ENCODE measurements around the gene SLC35B2. TPM values are rescaled to one million over a fixed set of nuclear protein-coding genes. Genes with fewer than 3 reads are reported as not detected.
A peak's percentile ranks its signal among the peaks of the same experiment; 100 is the strongest.

The SLC35B2 gene
- total RNA-seq, 1 experiment from 2014 or later: 90.6 TPM

DNA sequence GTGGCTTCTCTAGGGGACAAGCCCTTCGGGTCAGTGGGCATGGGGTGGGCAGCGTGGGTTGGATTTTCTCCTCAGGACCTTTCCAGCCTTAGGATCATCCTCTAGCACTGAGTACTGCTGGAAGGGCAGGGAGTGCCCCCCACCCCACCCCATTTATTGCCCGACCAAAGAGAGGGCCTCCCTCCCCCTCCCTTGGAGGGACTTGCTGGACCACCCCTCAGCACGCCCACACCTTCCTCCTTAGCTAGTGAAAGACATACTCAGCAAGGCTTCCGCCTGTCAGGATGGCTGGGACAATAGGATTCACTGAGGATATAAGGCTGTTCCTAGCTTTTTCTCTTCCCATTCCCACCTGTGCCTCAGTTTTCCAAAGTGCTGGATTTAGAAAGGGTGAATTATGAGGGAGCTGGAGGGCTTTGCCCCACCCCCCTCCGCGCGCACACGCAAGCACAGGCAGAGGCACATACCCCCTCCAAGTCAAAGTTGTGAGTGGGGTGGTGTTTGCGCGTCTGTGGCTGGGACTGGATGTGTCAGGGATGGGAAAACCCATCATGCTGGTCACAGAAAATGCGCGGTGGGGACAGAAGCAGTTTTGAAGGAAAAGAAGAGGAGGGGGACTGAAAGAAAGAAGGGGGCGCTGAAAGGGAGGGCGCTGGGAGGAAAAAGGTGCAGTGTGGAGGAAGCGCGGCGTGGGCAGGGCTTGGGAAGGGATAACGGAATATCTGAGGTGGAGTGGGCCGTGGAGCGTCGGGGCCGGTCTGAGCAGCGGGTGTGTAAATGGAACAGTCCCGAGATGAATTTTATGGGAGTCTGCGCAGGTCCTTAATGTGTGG lies 34.6 kb downstream of the SLC35B2 start:
- no TSS peak for BruUV-seq (replicated peaks)
- Histone ChIP-seq H3K9ac (ENCODE audit: low read length) (peak overlapping the region; percentile 21; the same call in 1 of the 2 replicates), H3K4me1 (ENCODE audit: insufficient read depth, low read length) (peaks cover 29% of the 10 kb centered on the region), H3F3A (ENCODE audit: low read length, unreplicated experiment) (peaks cover 4% of the 10 kb centered on the region), H3K9me3 (ENCODE audit: low read length) (no peaks in the 10 kb centered on the region), H3K4me2 (ENCODE audit: low read length) (peak overlapping the region; percentile 85), H3K9me2 (replicated peaks; ENCODE audit: low read length) (no peaks in the 10 kb centered on the region), H3K79me2 (ENCODE audit: low read length) (peaks cover 32% of the 10 kb centered on the region), H4K20me1 (ENCODE audit: low read length) (peaks cover 5% of the 10 kb centered on the region; the same call in 1 of the 2 replicates), H2AFZ (ENCODE audit: low read length) (peak overlapping the region; percentile 79), H3K36me3 (ENCODE audit: low read depth, low read length) (no peaks in the 10 kb centered on the region), H3K4me3 (ENCODE audit: low read length) (peak overlapping the region; percentile 69), H3K27ac (ENCODE audit: low read length) (no peak overlapping the region), H3K27me3 (ENCODE audit: low read length) (no peaks in the 10 kb centered on the region)
- peak; percentile 16 for DNase-seq
- intact Hi-C loops (cut with micrococcal nuclease): no loop called here
- TF ChIP-seq EZH2 (IDR thresholded peaks at IDR 0.05; ENCODE audit: low read length, unreplicated experiment) (no peak), EZH2phosphoT487 (IDR thresholded peaks at IDR 0.05; ENCODE audit: borderline replicate concordance, low read length) (no peak)
- TF ChIP-seq, protein P1, sequence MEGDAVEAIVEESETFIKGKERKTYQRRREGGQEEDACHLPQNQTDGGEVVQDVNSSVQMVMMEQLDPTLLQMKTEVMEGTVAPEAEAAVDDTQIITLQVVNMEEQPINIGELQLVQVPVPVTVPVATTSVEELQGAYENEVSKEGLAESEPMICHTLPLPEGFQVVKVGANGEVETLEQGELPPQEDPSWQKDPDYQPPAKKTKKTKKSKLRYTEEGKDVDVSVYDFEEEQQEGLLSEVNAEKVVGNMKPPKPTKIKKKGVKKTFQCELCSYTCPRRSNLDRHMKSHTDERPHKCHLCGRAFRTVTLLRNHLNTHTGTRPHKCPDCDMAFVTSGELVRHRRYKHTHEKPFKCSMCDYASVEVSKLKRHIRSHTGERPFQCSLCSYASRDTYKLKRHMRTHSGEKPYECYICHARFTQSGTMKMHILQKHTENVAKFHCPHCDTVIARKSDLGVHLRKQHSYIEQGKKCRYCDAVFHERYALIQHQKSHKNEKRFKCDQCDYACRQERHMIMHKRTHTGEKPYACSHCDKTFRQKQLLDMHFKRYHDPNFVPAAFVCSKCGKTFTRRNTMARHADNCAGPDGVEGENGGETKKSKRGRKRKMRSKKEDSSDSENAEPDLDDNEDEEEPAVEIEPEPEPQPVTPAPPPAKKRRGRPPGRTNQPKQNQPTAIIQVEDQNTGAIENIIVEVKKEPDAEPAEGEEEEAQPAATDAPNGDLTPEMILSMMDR (conservative IDR thresholded peaks at IDR 0.05; ENCODE audit: low read depth, low read length): no peak
- peak; percentile 21 for ATAC-seq
- ChIA-PET CTCF (interaction anchor here (0.7 to 0.9 kb wide), 2 partner anchors 12 to 15 kb away, joined by 3 to 6 read pairs; no protein-coding TSS in a partner anchor), POLR2A (ENCODE audit: unreplicated experiment) (interaction anchor here (0.6 to 0.7 kb wide), 2 partner anchors 31 to 463 kb away, joined by 3 to 20 read pairs; no protein-coding TSS in a partner anchor)

GRCh38 chr6:44221961-44222335 lies 35.4 kb downstream of the SLC35B2 start:
- no peak for DNase-seq
- intact Hi-C loops (cut with micrococcal nuclease): loop anchor here (1.0 kb wide), 1 partner anchor 15 kb away; no protein-coding TSS in a partner anchor

More at GRCh38 chr6:44221961-44222335, 35.4 kb downstream of the SLC35B2 start:
- no peaks in the 10 kb centered on the region for H3K36me3 ChIP-seq (ENCODE audit: low read depth, low read length)
- TF ChIP-seq EZH2 (IDR thresholded peaks at IDR 0.05; ENCODE audit: low read length, unreplicated experiment) (no peak), EZH2phosphoT487 (IDR thresholded peaks at IDR 0.05; ENCODE audit: borderline replicate concordance, low read length) (no peak)
- TF ChIP-seq, protein P1 (conservative IDR thresholded peaks at IDR 0.05; ENCODE audit: low read depth, low read length): no peak
- peaks cover 29% of the 10 kb centered on the region for H3K4me1 ChIP-seq (ENCODE audit: insufficient read depth, low read length)
- ATAC-seq: no peak
- H3K4me3 ChIP-seq (ENCODE audit: low read length): no peak overlapping the region
- H3K9ac ChIP-seq (ENCODE audit: low read length): no peak overlapping the region
- POLR2A ChIA-PET (ENCODE audit: unreplicated experiment): interaction anchor here (0.6 to 0.7 kb wide), 2 partner anchors 34 to 462 kb away, joined by 3 to 24 read pairs; no protein-coding TSS in a partner anchor
- no peaks in the 10 kb centered on the region for H3K27me3 ChIP-seq (ENCODE audit: low read length)
- peaks cover 30% of the 10 kb centered on the region for H3K79me2 ChIP-seq (ENCODE audit: low read length)
- peaks cover 5% of the 10 kb centered on the region; the same call in 1 of the 2 replicates for H4K20me1 ChIP-seq (ENCODE audit: low read length)
- BruUV-seq (replicated peaks): no TSS peak
- no peak overlapping the region for H2AFZ ChIP-seq (ENCODE audit: low read length)
- H3K27ac ChIP-seq (ENCODE audit: low read length): no peak overlapping the region
- CTCF ChIA-PET: interaction anchor here (0.5 to 1.0 kb wide), 7 partner anchors 12 to 226 kb away, joined by 3 to 15 read pairs (median 7); partner anchors contain the start of gene SLC35B2
- peaks cover 4% of the 10 kb centered on the region for H3F3A ChIP-seq (ENCODE audit: low read length, unreplicated experiment)
- H3K9me3 ChIP-seq (ENCODE audit: low read length): no peaks in the 10 kb centered on the region
- no peaks in the 10 kb centered on the region for H3K9me2 ChIP-seq (replicated peaks; ENCODE audit: low read length)
- H3K4me2 ChIP-seq (ENCODE audit: low read length): peak overlapping the region; percentile 37; the same call in 1 of the 2 replicates
